Neural crest cell (in vitro differentiated cells): ENCODE data around the gene SRP68. TPM values are rescaled to one million over a fixed set of nuclear protein-coding genes. Genes with fewer than 3 reads are reported as not detected.
"Not testable (repeated sequence)": the region's sequence is repeated elsewhere in the genome, so short reads cannot be mapped to it uniquely, and the experiment has no call there.

ENCODE experiments used
- DNase-seq: peaks from one replicate; pipeline ENCODE4 v3.0.0; 2021; ENCODE audit warnings: low read depth, mixed read lengths, low spot score
- H3K27ac Mint-ChIP-seq: one replicate; pipeline ENCODE4 v1.8.0; 2021; ENCODE audit warnings: mild to moderate bottlenecking, mixed read lengths; ENCODE audit not compliant: unreplicated experiment
- H3K27me3 Mint-ChIP-seq: 2 replicates; pipeline ENCODE4 v1.8.0; 2021; ENCODE audit warnings: low read depth, mild to moderate bottlenecking, mixed read lengths
- H3K36me3 Mint-ChIP-seq: 2 replicates; pipeline ENCODE4 v1.8.0; 2021; ENCODE audit warnings: low read depth, mild to moderate bottlenecking, mixed read lengths
- H3K4me1 Mint-ChIP-seq: 2 replicates; pipeline ENCODE4 v1.8.0; 2021; ENCODE audit warnings: mixed read lengths
- H3K4me3 Mint-ChIP-seq: one replicate; pipeline ENCODE4 v1.8.0; 2021; ENCODE audit warnings: mild to moderate bottlenecking, mixed read lengths
- H3K9me3 Mint-ChIP-seq: 2 replicates; pipeline ENCODE4 v1.8.0; 2021; ENCODE audit warnings: mixed read lengths
- total RNA-seq: library from RNA; stranded (reverse); gene quantifications from 2 replicates; pipeline ENCODE4 v1.2.1, GENCODE V29; 2021
- TF ChIP-seq, protein P1 (sequence below): fragments of 200-600 bp; sonication (generic); conservative IDR thresholded peaks from 2 replicates; pipeline ENCODE4 v1.5.0; 2021; ENCODE audit warnings: antibody characterized with exemption, mild to moderate bottlenecking

The SRP68 gene
- total RNA-seq, 1 donor from 2014 or later: 91.6 TPM

DNA sequence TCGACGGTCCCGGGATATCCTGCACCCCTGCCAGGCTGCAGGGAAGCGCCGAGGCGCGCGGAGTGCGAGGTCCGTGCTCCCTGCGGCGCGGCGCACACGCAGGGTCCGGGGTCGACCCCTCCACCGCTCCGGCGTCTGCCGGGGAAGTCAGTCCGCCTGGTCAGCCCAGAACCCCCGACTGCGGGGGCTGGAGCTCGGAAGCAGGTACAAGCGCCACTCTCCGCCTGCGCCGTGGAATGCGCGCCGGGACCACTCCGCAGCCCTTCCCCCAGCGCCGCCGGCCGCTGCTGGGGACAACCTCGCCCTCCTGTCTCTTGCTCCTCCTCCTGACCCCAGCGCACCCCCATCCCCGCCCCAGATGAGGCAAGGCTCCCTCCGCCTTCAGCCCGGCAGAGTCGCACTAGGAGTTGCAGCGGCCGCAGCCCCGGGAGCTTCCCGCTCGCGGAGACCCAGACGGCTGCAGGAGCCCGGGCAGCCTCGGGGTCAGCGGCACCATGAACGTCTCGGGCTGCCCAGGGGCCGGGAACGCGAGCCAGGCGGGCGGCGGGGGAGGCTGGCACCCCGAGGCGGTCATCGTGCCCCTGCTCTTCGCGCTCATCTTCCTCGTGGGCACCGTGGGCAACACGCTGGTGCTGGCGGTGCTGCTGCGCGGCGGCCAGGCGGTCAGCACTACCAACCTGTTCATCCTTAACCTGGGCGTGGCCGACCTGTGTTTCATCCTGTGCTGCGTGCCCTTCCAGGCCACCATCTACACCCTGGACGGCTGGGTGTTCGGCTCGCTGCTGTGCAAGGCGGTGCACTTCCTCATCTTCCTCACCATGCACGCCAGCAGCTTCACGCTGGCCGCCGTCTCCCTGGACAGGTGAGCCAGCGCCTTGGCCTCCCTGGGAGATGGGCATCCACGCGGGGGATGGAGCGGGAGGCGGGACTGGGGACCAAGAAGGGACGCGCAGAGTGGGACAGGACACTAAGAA, 2.4 kb upstream of the SRP68 start, which contains the start of gene GALR2:
Gene GALR2, plus strand, starts transcription at position 392 of the 974 bp plus-strand sequence. Its CDS starts 103 bp downstream, at position 495.
- Mint-ChIP-seq H3K4me1 (peaks cover 35% of the 10 kb centered on the region), H3K36me3 (no peaks in the 10 kb centered on the region), H3K27me3 (peaks cover 67% of the 10 kb centered on the region), H3K4me3 (peak within 1 kb of the TSS; percentile 78), H3K27ac (no peak within 1 kb of the TSS), H3K9me3 (no peaks in the 10 kb centered on the region)
- peak; percentile 9 for DNase-seq
- TF ChIP-seq, protein P1, sequence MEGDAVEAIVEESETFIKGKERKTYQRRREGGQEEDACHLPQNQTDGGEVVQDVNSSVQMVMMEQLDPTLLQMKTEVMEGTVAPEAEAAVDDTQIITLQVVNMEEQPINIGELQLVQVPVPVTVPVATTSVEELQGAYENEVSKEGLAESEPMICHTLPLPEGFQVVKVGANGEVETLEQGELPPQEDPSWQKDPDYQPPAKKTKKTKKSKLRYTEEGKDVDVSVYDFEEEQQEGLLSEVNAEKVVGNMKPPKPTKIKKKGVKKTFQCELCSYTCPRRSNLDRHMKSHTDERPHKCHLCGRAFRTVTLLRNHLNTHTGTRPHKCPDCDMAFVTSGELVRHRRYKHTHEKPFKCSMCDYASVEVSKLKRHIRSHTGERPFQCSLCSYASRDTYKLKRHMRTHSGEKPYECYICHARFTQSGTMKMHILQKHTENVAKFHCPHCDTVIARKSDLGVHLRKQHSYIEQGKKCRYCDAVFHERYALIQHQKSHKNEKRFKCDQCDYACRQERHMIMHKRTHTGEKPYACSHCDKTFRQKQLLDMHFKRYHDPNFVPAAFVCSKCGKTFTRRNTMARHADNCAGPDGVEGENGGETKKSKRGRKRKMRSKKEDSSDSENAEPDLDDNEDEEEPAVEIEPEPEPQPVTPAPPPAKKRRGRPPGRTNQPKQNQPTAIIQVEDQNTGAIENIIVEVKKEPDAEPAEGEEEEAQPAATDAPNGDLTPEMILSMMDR: no peak

DNA sequence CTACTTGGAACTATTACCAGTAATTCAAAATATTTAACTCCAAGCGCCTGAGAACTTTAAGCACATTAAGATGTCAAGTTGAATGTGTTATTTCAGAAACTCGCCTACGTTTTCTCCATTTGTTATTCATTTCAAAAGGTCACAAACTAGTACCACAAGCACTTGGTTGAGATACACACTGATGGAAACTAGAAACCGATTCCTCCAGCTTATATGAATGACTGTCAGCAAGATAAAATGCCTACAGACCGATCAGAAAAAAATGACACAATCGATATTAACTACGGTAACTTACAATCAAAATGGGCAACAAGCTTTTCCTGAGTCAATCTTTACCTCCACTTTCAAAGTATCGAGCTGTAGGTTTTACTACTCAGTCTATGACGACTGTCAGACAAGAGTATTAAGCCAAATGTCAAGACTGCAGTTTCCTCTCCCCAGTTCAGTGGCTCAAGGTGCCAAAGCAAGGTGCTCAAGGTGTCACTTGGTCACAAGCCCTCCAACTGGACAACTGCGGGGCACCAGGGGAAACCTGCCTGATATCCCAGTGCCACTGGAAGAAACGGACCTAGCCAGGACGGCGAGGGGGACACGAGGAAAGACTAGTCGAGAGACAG, 678 bp downstream of the SRP68 start:
- DNase-seq: no peak
- Mint-ChIP-seq H3K4me3 (peak overlapping the region; percentile 91), H3K9me3 (no peaks in the 10 kb centered on the region), H3K36me3 (peaks cover 4% of the 10 kb centered on the region), H3K27ac (peak overlapping the region; percentile 96), H3K27me3 (peaks cover 37% of the 10 kb centered on the region), H3K4me1 (peaks cover 35% of the 10 kb centered on the region)
- TF ChIP-seq, protein P1: no peak

GRCh38 chr17:76065775-76066174, 6.5 kb downstream of the SRP68 start:
- DNase-seq: no peak
- Mint-ChIP-seq H3K4me3 (no peak overlapping the region), H3K4me1 (peaks cover 7% of the 10 kb centered on the region), H3K9me3 (no peaks in the 10 kb centered on the region), H3K36me3 (peaks cover 16% of the 10 kb centered on the region), H3K27ac (no peak overlapping the region), H3K27me3 (no peaks in the 10 kb centered on the region)
- TF ChIP-seq, protein P1: no peak

DNA sequence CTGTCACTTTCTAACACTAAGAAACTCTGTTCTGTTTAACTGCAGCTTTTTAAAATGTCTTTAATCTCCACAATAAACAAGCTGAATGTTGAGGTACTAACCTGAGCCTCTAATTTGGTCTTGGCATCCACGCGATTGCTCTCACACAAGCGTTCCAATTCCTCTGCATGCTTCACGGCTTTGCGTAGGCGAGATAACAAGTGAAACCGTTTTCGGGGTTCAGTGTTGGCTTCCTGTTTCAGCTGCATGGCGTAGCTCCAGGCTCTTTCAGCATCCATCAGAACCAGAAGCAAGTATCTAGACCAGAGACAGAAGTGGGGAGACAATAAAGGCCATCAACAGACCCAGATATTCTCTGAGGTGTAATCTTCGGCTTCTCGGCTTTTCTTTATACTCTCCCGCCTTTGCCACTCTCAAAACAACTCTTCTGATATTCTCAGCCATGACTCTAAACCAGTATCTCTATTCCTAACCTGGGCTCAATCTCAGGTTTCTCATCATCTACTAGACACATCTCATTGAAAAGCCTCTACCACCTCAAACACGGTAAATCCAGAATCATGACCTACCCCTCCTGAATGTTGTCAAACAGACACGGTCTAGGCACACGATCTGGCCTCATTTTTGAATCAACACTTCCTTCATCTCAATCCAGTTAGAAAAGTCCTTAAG, 8.3 kb downstream of the SRP68 start:
- Mint-ChIP-seq H3K4me3 (no peak overlapping the region), H3K27me3 (no peaks in the 10 kb centered on the region), H3K36me3 (peaks cover 20% of the 10 kb centered on the region), H3K27ac (no peak overlapping the region), H3K9me3 (no peaks in the 10 kb centered on the region), H3K4me1 (no peaks in the 10 kb centered on the region)
- DNase-seq: no peak
- TF ChIP-seq, protein P1: no peak

- not testable (repeated sequence) for H3K4me3 Mint-ChIP-seq, H3K9me3 Mint-ChIP-seq, H3K27ac Mint-ChIP-seq, H3K27me3 Mint-ChIP-seq, DNase-seq, H3K4me1 Mint-ChIP-seq
- peaks cover 23% of the 10 kb centered on the region for H3K36me3 Mint-ChIP-seq
Observed at GRCh38 chr17:76058264-76058663, 14.1 kb downstream of the SRP68 start.
